ENCODE measurements around the gene FGB. TPM values are rescaled to one million over a fixed set of nuclear protein-coding genes. Genes with fewer than 3 reads are reported as not detected.
A peak's percentile ranks its signal among the peaks of the same experiment; 100 is the strongest.

FGB gene
- total RNA-seq, 1 donor from 2014 or later: 0.31 TPM

DNA sequence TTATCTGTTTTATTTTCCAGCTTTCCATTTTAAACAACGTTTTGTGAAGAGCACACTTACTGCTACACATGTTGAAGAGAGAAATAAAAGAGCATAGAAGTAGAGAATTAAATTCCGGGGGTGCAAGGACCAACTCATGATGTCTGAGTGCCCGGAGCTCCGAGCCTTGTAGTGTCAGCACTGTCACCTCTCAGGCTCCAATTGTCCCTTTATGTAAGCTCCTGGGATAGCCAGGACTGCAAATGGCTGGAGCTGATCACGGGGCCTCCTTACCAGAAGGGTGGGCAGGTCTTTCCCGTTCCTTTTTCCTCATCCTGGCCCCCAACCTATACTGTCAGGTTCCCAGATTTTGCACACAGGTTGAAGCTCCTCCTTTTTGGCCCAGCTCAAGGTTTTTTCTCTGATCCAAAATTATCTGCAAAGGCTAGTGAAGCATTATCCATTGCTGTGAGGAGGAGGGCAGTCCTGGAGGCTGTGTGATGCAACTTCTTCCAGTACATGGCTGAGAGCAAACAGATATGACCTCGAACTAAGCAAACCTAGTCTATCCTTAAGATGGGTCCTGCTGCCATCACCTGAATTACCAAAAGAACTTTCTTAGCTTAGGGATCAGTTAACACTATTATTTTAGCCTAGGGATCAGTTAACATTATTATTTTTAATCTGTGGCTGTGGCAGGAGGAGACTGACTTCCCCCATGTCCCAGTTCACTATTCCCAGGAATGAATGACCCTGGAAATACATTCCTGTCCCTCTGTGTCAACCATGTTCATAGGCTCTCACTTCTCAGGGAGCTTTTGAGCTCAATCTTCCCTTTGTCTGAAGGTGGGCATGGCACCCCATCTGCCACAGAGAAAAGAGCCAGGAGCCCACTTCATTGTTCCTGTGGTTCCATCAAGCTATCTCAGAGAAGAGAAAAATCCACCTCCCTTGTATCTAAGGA is 49.9 kb downstream of the FGB start, which contains the start of gene FGG:
Gene FGG (minus strand): TSS at position 185 of the 943 bp plus-strand sequence. CDS start 47 bp downstream, at position 138.
- Mint-ChIP-seq H3K36me3 (no peaks in the 10 kb centered on the region), H3K9me3 (no peaks in the 10 kb centered on the region), H3K4me3 (no peak within 1 kb of the TSS), H3K27me3 (ENCODE audit: low read depth) (peaks cover 23% of the 10 kb centered on the region), H3K4me1 (peaks cover 16% of the 10 kb centered on the region), H3K27ac (peak within 1 kb of the TSS; percentile 12)
- TF ChIP-seq, protein P1, sequence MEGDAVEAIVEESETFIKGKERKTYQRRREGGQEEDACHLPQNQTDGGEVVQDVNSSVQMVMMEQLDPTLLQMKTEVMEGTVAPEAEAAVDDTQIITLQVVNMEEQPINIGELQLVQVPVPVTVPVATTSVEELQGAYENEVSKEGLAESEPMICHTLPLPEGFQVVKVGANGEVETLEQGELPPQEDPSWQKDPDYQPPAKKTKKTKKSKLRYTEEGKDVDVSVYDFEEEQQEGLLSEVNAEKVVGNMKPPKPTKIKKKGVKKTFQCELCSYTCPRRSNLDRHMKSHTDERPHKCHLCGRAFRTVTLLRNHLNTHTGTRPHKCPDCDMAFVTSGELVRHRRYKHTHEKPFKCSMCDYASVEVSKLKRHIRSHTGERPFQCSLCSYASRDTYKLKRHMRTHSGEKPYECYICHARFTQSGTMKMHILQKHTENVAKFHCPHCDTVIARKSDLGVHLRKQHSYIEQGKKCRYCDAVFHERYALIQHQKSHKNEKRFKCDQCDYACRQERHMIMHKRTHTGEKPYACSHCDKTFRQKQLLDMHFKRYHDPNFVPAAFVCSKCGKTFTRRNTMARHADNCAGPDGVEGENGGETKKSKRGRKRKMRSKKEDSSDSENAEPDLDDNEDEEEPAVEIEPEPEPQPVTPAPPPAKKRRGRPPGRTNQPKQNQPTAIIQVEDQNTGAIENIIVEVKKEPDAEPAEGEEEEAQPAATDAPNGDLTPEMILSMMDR (IDR thresholded peaks at IDR 0.05; ENCODE audit: unreplicated experiment): no peak
- no peak for DNase-seq (ENCODE audit: low spot score in 2 of 2, unreplicated experiment in 2 of 2)

DNA sequence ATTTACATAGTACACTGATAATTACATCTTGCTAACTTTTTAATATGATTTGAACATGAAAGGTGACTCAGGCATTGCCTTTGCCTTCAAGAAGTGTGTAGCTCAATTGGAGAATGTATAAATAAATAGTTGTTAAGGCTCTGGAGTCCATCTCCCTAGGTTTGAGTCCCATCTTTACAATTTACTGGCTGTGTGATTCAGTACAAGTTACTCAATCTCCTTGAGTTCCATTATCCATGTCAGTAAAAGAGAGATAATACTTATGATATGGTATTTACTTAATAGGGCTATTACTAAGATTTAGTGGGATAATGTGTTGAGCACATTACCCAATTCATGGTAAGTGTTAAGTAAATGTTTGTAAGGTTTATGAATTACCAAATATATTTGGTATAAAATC is 51.5 kb downstream of the FGB start:
- TF ChIP-seq, protein P1 (IDR thresholded peaks at IDR 0.05; ENCODE audit: unreplicated experiment): no peak
- peaks cover 24% of the 10 kb centered on the region for H3K4me1 Mint-ChIP-seq
- no peak overlapping the region for H3K4me3 Mint-ChIP-seq
- H3K9me3 Mint-ChIP-seq: no peaks in the 10 kb centered on the region
- DNase-seq (ENCODE audit: low spot score in 2 of 2, unreplicated experiment in 2 of 2): no peak
- H3K27ac Mint-ChIP-seq: no peak overlapping the region
- H3K27me3 Mint-ChIP-seq (ENCODE audit: low read depth): peaks cover 10% of the 10 kb centered on the region
- H3K36me3 Mint-ChIP-seq: no peaks in the 10 kb centered on the region

DNA sequence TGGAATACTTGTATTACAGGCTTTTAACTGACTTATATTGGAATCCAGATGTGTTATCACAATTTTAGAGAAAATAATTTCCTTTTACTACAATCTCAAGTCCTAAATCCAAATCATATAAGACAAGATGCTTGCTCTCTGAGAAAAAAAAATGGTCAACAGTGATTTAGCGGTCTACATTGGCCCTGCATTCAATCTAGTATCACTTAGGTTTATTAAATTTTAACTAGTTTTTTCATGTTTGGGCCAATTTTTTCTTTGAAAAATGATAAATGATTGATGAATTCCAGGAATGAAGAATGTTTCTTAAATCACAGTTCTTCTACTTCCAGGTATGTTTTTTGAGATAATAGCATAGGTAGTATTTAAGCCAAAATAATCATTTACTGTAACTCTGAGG is 52.4 kb downstream of the FGB start:
- H3K27me3 Mint-ChIP-seq (ENCODE audit: low read depth): peaks cover 6% of the 10 kb centered on the region
- peaks cover 24% of the 10 kb centered on the region for H3K4me1 Mint-ChIP-seq
- H3K27ac Mint-ChIP-seq: no peak overlapping the region
- TF ChIP-seq, protein P1 (IDR thresholded peaks at IDR 0.05; ENCODE audit: unreplicated experiment): no peak
- no peak for DNase-seq (ENCODE audit: low spot score in 2 of 2, unreplicated experiment in 2 of 2)
- no peaks in the 10 kb centered on the region for H3K36me3 Mint-ChIP-seq
- H3K9me3 Mint-ChIP-seq: no peaks in the 10 kb centered on the region
- no peak overlapping the region for H3K4me3 Mint-ChIP-seq

DNA sequence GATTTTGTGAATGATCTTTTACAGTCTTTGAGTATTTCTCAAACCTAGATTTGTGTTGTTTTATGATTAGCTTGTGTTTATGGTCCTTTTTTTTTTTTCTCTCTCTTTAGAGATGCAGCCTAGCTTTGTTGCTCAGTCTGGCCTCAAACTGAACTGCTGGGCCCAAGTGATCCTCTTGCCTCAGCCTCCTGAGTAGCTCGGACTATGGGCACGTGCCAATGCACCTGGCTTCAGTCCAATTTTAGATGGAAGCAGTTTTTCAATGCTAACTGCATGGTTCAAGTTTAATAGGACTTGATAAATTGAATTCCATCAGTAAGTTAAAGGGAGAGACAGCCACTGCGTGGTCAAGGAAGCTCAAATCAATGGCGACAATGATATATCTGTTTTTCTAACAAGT is 53.5 kb downstream of the FGB start:
- H3K27me3 Mint-ChIP-seq (ENCODE audit: low read depth): peaks cover 4% of the 10 kb centered on the region
- TF ChIP-seq, protein P1 (IDR thresholded peaks at IDR 0.05; ENCODE audit: unreplicated experiment): no peak

DNA sequence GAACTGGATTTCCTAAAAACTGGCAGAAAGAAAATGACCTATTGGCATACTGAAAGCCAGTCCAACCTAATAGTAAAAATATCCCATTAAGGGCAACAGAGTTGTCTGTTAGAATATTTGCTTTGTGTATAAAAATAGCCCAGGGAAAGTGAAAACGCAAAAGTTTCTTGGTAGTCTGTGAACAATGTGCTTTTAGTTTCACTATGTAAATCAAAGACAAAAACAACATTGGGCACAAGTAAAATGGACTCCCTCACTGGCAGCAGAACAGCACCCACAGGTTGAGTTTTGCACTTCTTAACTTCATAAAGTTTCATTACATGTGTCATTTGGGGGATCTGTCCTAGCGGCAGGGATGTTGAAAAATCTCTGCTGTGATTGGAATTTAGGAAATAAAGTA is 53.9 kb downstream of the FGB start:
- H3K27me3 Mint-ChIP-seq (ENCODE audit: low read depth): peaks cover 8% of the 10 kb centered on the region
- no peaks in the 10 kb centered on the region for H3K9me3 Mint-ChIP-seq
- no peak overlapping the region for H3K4me3 Mint-ChIP-seq
- TF ChIP-seq, protein P1 (IDR thresholded peaks at IDR 0.05; ENCODE audit: unreplicated experiment): no peak
- peaks cover 24% of the 10 kb centered on the region for H3K4me1 Mint-ChIP-seq
- H3K27ac Mint-ChIP-seq: peak overlapping the region; percentile 13
- no peaks in the 10 kb centered on the region for H3K36me3 Mint-ChIP-seq
- DNase-seq (ENCODE audit: low spot score in 2 of 2, unreplicated experiment in 2 of 2): no peak

More for the DNA sequence above, 53.5 kb downstream of the FGB start:
- H3K4me1 Mint-ChIP-seq: peaks cover 24% of the 10 kb centered on the region
- no peak for DNase-seq (ENCODE audit: low spot score in 2 of 2, unreplicated experiment in 2 of 2)
- no peaks in the 10 kb centered on the region for H3K9me3 Mint-ChIP-seq
- peak overlapping the region; percentile 76 for H3K27ac Mint-ChIP-seq
- no peaks in the 10 kb centered on the region for H3K36me3 Mint-ChIP-seq
- no peak overlapping the region for H3K4me3 Mint-ChIP-seq
